Neural progenitor cell (in vitro differentiated cells): ENCODE measurements around the gene PCNT. TPM values are rescaled to one million over a fixed set of nuclear protein-coding genes. Genes with fewer than 3 reads are reported as not detected.
A peak's percentile ranks its signal among the peaks of the same experiment; 100 is the strongest.

Source experiments
- DNase-seq: peaks from one replicate; pipeline ENCODE4 v3.0.0-alpha.2; 2016; ENCODE audit warnings: low spot score
- H2AFZ ChIP-seq: fragments of 200-600 bp; sonication (generic); replicated peaks from 2 replicates; pipeline ENCODE4 v1.6.1; 2016; ENCODE audit warnings: antibody characterized with exemption
- H3F3A ChIP-seq: fragments of 200-600 bp; sonication (generic); 2 replicates; pipeline ENCODE4 v1.6.1; 2016; ENCODE audit warnings: antibody characterized with exemption, low read depth
- H3K27ac ChIP-seq: fragments of 200-600 bp; sonication (generic); 2 replicates; pipeline ENCODE4 v1.5.1; 2016; ENCODE audit warnings: mild to moderate bottlenecking
- H3K27me3 ChIP-seq: fragments of 200-600 bp; sonication (generic); 2 replicates; pipeline ENCODE4 v1.6.1; 2016; ENCODE audit warnings: mild to moderate bottlenecking, moderate library complexity
- H3K36me3 ChIP-seq: fragments of 200-600 bp; sonication (generic); 2 replicates; pipeline ENCODE4 v1.5.1; 2016
- H3K4me1 ChIP-seq: fragments of 200-600 bp; sonication (generic); 2 replicates; pipeline ENCODE4 v1.6.1; 2016; ENCODE audit warnings: mixed run types
- H3K4me2 ChIP-seq: fragments of 200-600 bp; sonication (generic); 2 replicates; pipeline ENCODE4 v1.6.1; 2016
- H3K4me3 ChIP-seq: fragments of 200-600 bp; sonication (generic); 2 replicates; pipeline ENCODE4 v1.5.1; 2016
- H3K79me2 ChIP-seq: fragments of 200-600 bp; sonication (generic); 2 replicates; pipeline ENCODE4 v1.6.1; 2016; ENCODE audit warnings: low read depth
- H3K9ac ChIP-seq: fragments of 200-600 bp; sonication (generic); 2 replicates; pipeline ENCODE4 v1.6.1; 2016
- H3K9me3 ChIP-seq: fragments of 200-600 bp; sonication (generic); 2 replicates; pipeline ENCODE4 v1.5.1; 2016; ENCODE audit warnings: low read depth
- H4K20me1 ChIP-seq: fragments of 200-600 bp; sonication (generic); 2 replicates; pipeline ENCODE4 v1.6.1; 2016; ENCODE audit warnings: low read depth
- H3K27ac Mint-ChIP-seq: 3 replicates; pipeline ENCODE4 v1.8.0; 2021; ENCODE audit warnings: mixed read lengths
- H3K27me3 Mint-ChIP-seq: 2 replicates; pipeline ENCODE4 v1.8.0; 2022; ENCODE audit warnings: low read depth, mild to moderate bottlenecking, inconsistent platforms, moderate library complexity, mixed read lengths; ENCODE audit not compliant: insufficient read depth
- H3K36me3 Mint-ChIP-seq: 3 replicates; pipeline ENCODE4 v1.8.0; 2021; ENCODE audit warnings: mixed read lengths
- H3K4me1 Mint-ChIP-seq: 3 replicates; pipeline ENCODE4 v1.8.0; 2021; ENCODE audit warnings: mixed read lengths
- H3K4me3 Mint-ChIP-seq: 3 replicates; pipeline ENCODE4 v1.8.0; 2021; ENCODE audit warnings: mild to moderate bottlenecking, moderate library complexity, mixed read lengths
- H3K9me3 Mint-ChIP-seq: 3 replicates; pipeline ENCODE4 v1.8.0; 2020; ENCODE audit warnings: mixed read lengths
- CTCF ChIP-seq: fragments of 200-600 bp; sonication (generic); IDR thresholded peaks from 2 replicates; pipeline ENCODE4 v1.5.1; 2017; ENCODE audit warnings: antibody characterized with exemption, mild to moderate bottlenecking
- EZH2 ChIP-seq: fragments of 200-600 bp; sonication (generic); IDR thresholded peaks from 2 replicates; pipeline ENCODE4 v1.6.1; 2017; ENCODE audit warnings: antibody characterized with exemption, mild to moderate bottlenecking, moderate library complexity
- EZH2phosphoT487 ChIP-seq: fragments of 200-600 bp; sonication (generic); IDR thresholded peaks from 2 replicates; pipeline ENCODE4 v1.6.1; 2017; ENCODE audit warnings: antibody characterized with exemption
- total RNA-seq: library from RNA; depleted of rRNA; stranded (reverse); fragments of >200 nt; gene quantifications from 2 replicates; pipeline ENCODE4 v1.2.3, GENCODE V29; 2015; ENCODE audit warnings: low replicate concordance

The PCNT gene
- total RNA-seq, 1 donor from 2014 or later, result 42.0 TPM

GRCh38 chr21:46409641-46410406 lies 85.9 kb downstream of the PCNT start:
- H3K4me3 ChIP-seq, result no peak overlapping the region
- H3K4me1 ChIP-seq, result peaks cover 9% of the 10 kb centered on the region
- TF ChIP-seq EZH2phosphoT487, result no peak
- no peak for TF ChIP-seq EZH2
- TF ChIP-seq CTCF, result no peak
- Mint-ChIP-seq H3K27ac (no peak overlapping the region), H3K4me3 (no peak overlapping the region), H3K9me3 (no peaks in the 10 kb centered on the region), H3K4me1 (peaks cover 6% of the 10 kb centered on the region), H3K36me3 (peaks cover 18% of the 10 kb centered on the region), H3K27me3 (no peaks in the 10 kb centered on the region)
- H3K9me3 ChIP-seq, result no peaks in the 10 kb centered on the region
- H3K9ac ChIP-seq, result peak overlapping the region; percentile 20
- no peaks in the 10 kb centered on the region for H3K27me3 ChIP-seq
- H2AFZ ChIP-seq, result no peak overlapping the region
- H3K79me2 ChIP-seq, result no peaks in the 10 kb centered on the region
- no peak overlapping the region for H3K4me2 ChIP-seq
- no peak overlapping the region for H3K27ac ChIP-seq
- H3F3A ChIP-seq, result no peaks in the 10 kb centered on the region
- no peaks in the 10 kb centered on the region for H4K20me1 ChIP-seq
- H3K36me3 ChIP-seq, result no peaks in the 10 kb centered on the region
- DNase-seq, result no peak

GRCh38 chr21:46410516-46410915 lies 86.6 kb downstream of the PCNT start:
- Mint-ChIP-seq H3K4me1 (peaks cover 6% of the 10 kb centered on the region), H3K36me3 (peaks cover 18% of the 10 kb centered on the region), H3K4me3 (no peak overlapping the region), H3K27ac (peak overlapping the region; percentile 25), H3K9me3 (no peaks in the 10 kb centered on the region), H3K27me3 (no peaks in the 10 kb centered on the region)
- no peak for DNase-seq
- H3K4me3 ChIP-seq, result no peak overlapping the region
- no peaks in the 10 kb centered on the region for H4K20me1 ChIP-seq
- H3K79me2 ChIP-seq, result no peaks in the 10 kb centered on the region
- no peaks in the 10 kb centered on the region for H3F3A ChIP-seq
- no peak overlapping the region for H2AFZ ChIP-seq
- H3K36me3 ChIP-seq, result no peaks in the 10 kb centered on the region
- H3K27me3 ChIP-seq, result no peaks in the 10 kb centered on the region
- H3K9me3 ChIP-seq, result no peaks in the 10 kb centered on the region
- H3K27ac ChIP-seq, result peak overlapping the region; percentile 58
- TF ChIP-seq EZH2 (no peak), EZH2phosphoT487 (no peak), CTCF (no peak)
- no peak overlapping the region for H3K4me2 ChIP-seq
- peaks cover 9% of the 10 kb centered on the region for H3K4me1 ChIP-seq
- H3K9ac ChIP-seq, result no peak overlapping the region

- Histone ChIP-seq H3K4me1 (peaks cover 9% of the 10 kb centered on the region), H3F3A (no peaks in the 10 kb centered on the region), H3K4me3 (no peak overlapping the region), H3K27me3 (no peaks in the 10 kb centered on the region), H3K27ac (peak overlapping the region; percentile 58), H3K36me3 (no peaks in the 10 kb centered on the region), H3K9me3 (no peaks in the 10 kb centered on the region), H2AFZ (no peak overlapping the region), H4K20me1 (no peaks in the 10 kb centered on the region), H3K79me2 (no peaks in the 10 kb centered on the region), H3K9ac (no peak overlapping the region), H3K4me2 (no peak overlapping the region)
- peaks cover 21% of the 10 kb centered on the region for H3K36me3 Mint-ChIP-seq
- TF ChIP-seq EZH2phosphoT487, result no peak
- no peak for TF ChIP-seq CTCF
- no peak for TF ChIP-seq EZH2
- H3K4me1 Mint-ChIP-seq, result peaks cover 6% of the 10 kb centered on the region
- no peak overlapping the region for H3K4me3 Mint-ChIP-seq
- H3K27ac Mint-ChIP-seq, result no peak overlapping the region
- peak; percentile 16 for DNase-seq
- no peaks in the 10 kb centered on the region for H3K9me3 Mint-ChIP-seq
- no peaks in the 10 kb centered on the region for H3K27me3 Mint-ChIP-seq
Measured at GRCh38 chr21:46411236-46411635, 87.3 kb downstream of the PCNT start.
